HCT116 (cell line): Measurements from ENCODE around the gene TAL2.

Experiments
- ATF3 ChIP-seq: IDR thresholded peaks from 2 replicates; pipeline ENCODE4 v1.6.1; 2012
- CEBPB ChIP-seq: IDR thresholded peaks from 2 replicates; pipeline ENCODE4 v1.6.1; 2012; ENCODE audit warnings: low read depth
- EZH2 ChIP-seq: fragments of 200-600 bp; sonication (generic); IDR thresholded peaks from 2 replicates; pipeline ENCODE4 v1.6.1; 2017; ENCODE audit warnings: antibody characterized with exemption, mixed run types
- EZH2phosphoT487 ChIP-seq: fragments of 200-600 bp; IDR thresholded peaks from 2 replicates; pipeline ENCODE4 v1.6.1; 2018; ENCODE audit warnings: antibody characterized with exemption, borderline replicate concordance
- MAX ChIP-seq: IDR thresholded peaks from 2 replicates; pipeline ENCODE4 v1.6.1; 2012
- POLR2A ChIP-seq: IDR thresholded peaks from 2 replicates; pipeline ENCODE4 v1.7.0; 2011; ENCODE audit warnings: borderline replicate concordance; ENCODE audit not compliant: insufficient read depth, insufficient read length; ENCODE audit errors: extremely low read depth
- POLR2AphosphoS5 ChIP-seq: IDR thresholded peaks from 2 replicates; pipeline ENCODE4 v1.6.1; 2011; ENCODE audit warnings: mild to moderate bottlenecking, low read depth, low read length, moderate library complexity
- SRF ChIP-seq: IDR thresholded peaks from 2 replicates; pipeline ENCODE4 v1.6.1; 2012; ENCODE audit warnings: low read depth
- ZNF274 ChIP-seq: fragments of 200-500 bp; sonication (Bioruptor generic); IDR thresholded peaks from 2 replicates; pipeline ENCODE4 v1.6.1; 2014; ENCODE audit warnings: mild to moderate bottlenecking, low read depth, low read length, inconsistent platforms
- TF ChIP-seq, protein P1 (sequence below), 3 experiments: fragments of 200-600 bp in 1 of 3; sonication (generic) in 1 of 3; IDR thresholded peaks in 2 of 3; conservative IDR thresholded peaks in 1 of 3; 2 replicates each; pipeline ENCODE4 v1.5.1; 2012 to 2017; ENCODE audit warnings: low read depth in 2 of 3, low read length in 2 of 3, antibody characterized with exemption in 1 of 3, borderline replicate concordance in 1 of 3, control low read depth in 1 of 3, mild to moderate bottlenecking in 1 of 3, mixed read lengths in 1 of 3, mixed run types in 1 of 3, moderate library complexity in 1 of 3; ENCODE audit not compliant: insufficient read depth in 1 of 3

DNA sequence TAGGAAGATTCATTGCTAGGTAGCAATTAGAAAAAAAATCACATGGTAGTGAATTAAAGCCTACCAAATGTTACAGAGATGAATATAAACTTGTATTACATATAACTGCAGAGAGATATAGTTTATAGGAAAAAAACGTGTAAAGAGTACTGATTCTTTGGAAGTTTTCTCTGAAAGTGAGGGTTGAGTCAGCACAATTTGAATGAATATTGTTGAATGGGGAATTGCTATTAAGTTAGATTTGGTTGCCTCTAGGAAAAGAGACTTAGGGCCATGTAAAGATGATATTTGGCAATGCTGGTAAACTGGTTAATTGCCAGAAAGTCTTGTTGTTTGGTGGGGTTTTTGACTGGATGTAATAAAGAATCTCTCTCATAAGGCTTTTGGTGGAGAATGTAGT lies 37.2 kb upstream of the TAL2 start:
- TF ChIP-seq ZNF274, result no peak
- TF ChIP-seq POLR2AphosphoS5, result no peak
- TF ChIP-seq, protein P1, sequence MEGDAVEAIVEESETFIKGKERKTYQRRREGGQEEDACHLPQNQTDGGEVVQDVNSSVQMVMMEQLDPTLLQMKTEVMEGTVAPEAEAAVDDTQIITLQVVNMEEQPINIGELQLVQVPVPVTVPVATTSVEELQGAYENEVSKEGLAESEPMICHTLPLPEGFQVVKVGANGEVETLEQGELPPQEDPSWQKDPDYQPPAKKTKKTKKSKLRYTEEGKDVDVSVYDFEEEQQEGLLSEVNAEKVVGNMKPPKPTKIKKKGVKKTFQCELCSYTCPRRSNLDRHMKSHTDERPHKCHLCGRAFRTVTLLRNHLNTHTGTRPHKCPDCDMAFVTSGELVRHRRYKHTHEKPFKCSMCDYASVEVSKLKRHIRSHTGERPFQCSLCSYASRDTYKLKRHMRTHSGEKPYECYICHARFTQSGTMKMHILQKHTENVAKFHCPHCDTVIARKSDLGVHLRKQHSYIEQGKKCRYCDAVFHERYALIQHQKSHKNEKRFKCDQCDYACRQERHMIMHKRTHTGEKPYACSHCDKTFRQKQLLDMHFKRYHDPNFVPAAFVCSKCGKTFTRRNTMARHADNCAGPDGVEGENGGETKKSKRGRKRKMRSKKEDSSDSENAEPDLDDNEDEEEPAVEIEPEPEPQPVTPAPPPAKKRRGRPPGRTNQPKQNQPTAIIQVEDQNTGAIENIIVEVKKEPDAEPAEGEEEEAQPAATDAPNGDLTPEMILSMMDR (IDR thresholded peaks at IDR 0.05 in 2 of 3, conservative IDR thresholded peaks at IDR 0.05 in 1 of 3; ENCODE audit: borderline replicate concordance in 1 of 3, insufficient read depth in 1 of 3, low read depth in 2 of 3, low read length in 2 of 3), result no peak
- TF ChIP-seq POLR2A, result no peak
- TF ChIP-seq SRF, result no peak
- TF ChIP-seq EZH2, result no peak
- no peak for TF ChIP-seq EZH2phosphoT487
- TF ChIP-seq MAX, result no peak
- no peak for TF ChIP-seq CEBPB
- no peak for TF ChIP-seq ATF3
